Measurements from ENCODE around the gene P2RX6. TPM values are rescaled to one million over a fixed set of nuclear protein-coding genes. Genes with fewer than 3 reads are reported as not detected.

P2RX6 gene
- total and polyA plus RNA-seq, 2 experiments from 2014 or later = 3.3 to 8.0 TPM

DNA sequence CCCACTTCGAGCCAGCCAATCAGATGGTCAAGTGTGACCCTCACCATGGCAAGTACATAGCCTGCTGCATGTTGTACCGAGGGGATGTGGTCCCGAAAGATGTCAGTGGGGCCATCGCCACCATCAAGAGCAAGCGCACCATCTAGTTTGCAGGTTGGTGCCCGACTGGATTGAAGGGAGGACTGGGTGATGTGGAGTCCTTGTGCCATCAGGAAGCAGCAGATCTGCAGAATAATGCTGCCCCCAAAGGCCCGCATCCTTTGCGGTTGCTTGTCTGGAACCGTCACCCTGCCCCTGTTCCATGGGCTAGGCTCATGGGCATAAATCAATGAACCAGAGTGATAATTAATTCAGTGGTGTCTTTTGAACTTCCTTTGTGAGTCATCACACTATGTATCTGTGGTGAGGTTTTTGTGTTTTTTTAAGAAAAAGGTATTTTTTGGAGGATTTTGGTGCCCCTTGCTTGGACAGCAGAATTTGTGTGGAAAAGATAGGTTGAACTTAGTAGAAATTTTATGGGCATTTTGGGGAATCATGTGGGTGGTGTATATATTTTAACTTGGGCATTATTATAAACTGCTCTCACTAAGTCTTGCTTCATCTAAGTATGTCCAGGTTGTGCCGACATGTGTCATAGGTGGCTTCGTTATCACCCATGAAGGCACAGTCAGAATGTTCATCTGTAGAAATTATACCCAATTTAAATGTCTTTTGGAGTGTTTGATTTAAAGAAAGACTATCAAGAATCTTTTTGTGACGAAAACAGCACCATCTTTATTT, 53.1 kb downstream of the P2RX6 start:
- no peak for DNase-seq (ENCODE audit: low spot score)
- no peaks in the 10 kb centered on the region for H4K20me1 ChIP-seq (ENCODE audit: insufficient read depth, poor library complexity, severe bottlenecking)
- no peaks in the 10 kb centered on the region for H3K79me2 ChIP-seq
- WGBS (ENCODE audit: low lambda C conversion rate, missing lambda C conversion rate) = 96% methylated on average over 12 of the region's 12 CpGs
- no peaks in the 10 kb centered on the region for H3K9me2 ChIP-seq (replicated peaks; ENCODE audit: insufficient read depth)
- H3K4me2 ChIP-seq = no peak overlapping the region
- no peaks in the 10 kb centered on the region for H3K36me3 ChIP-seq (replicated peaks; ENCODE audit: insufficient read depth, low read depth)
- H3K27me3 ChIP-seq = no peaks in the 10 kb centered on the region
- H3K9me3 ChIP-seq (ENCODE audit: low read depth) = no peaks in the 10 kb centered on the region
- no peak overlapping the region for H2AFZ ChIP-seq
- no peak for TF ChIP-seq EZH2 (IDR thresholded peaks at IDR 0.05; ENCODE audit: borderline replicate concordance)
- TF ChIP-seq, protein P1, sequence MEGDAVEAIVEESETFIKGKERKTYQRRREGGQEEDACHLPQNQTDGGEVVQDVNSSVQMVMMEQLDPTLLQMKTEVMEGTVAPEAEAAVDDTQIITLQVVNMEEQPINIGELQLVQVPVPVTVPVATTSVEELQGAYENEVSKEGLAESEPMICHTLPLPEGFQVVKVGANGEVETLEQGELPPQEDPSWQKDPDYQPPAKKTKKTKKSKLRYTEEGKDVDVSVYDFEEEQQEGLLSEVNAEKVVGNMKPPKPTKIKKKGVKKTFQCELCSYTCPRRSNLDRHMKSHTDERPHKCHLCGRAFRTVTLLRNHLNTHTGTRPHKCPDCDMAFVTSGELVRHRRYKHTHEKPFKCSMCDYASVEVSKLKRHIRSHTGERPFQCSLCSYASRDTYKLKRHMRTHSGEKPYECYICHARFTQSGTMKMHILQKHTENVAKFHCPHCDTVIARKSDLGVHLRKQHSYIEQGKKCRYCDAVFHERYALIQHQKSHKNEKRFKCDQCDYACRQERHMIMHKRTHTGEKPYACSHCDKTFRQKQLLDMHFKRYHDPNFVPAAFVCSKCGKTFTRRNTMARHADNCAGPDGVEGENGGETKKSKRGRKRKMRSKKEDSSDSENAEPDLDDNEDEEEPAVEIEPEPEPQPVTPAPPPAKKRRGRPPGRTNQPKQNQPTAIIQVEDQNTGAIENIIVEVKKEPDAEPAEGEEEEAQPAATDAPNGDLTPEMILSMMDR (IDR thresholded peaks at IDR 0.05; ENCODE audit: poor library complexity) = no peak
- TF ChIP-seq EZH2phosphoT487 (IDR thresholded peaks at IDR 0.05; ENCODE audit: low read depth, severe bottlenecking, unreplicated experiment) = no peak
- H3K4me3 ChIP-seq = no peak overlapping the region
- H3K27ac ChIP-seq = no peak overlapping the region
- H3K4me1 ChIP-seq (ENCODE audit: insufficient read depth) = no peaks in the 10 kb centered on the region

DNA sequence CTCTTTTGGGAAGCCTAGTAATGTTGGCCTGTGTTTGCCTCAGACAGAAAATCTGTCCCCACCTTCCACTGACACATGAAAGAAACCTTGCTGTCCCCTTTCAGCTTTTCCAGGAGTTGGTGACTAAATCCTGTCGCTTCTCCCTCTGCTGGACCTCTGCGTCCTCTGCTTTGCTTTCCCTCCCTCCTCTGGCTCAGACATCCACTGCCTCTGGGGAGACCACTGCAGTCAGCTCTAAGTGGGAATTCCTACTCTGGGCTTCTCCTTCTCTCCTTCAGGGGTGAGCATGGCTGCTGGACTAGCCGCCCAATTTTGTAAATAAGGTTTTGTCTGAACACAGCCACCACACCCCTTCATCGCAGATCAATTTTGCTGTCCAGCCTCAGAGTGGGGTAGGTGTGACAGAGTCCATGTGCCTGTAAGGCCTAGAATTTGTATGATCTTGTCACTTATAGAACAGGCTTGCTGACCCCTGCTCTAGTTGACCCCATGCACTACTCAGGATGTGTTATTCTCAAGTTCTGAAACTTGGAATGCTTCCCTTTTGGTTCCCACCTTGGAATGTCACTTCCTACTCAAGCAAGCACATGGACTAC, 53.8 kb downstream of the P2RX6 start:
- 79% methylated on average over 4 of the region's 4 CpGs for WGBS (ENCODE audit: low lambda C conversion rate, missing lambda C conversion rate)
- no peak overlapping the region for H3K27ac ChIP-seq
- no peaks in the 10 kb centered on the region for H3K4me1 ChIP-seq (ENCODE audit: insufficient read depth)
- H3K4me3 ChIP-seq = no peak overlapping the region
- H3K9me3 ChIP-seq (ENCODE audit: low read depth) = no peaks in the 10 kb centered on the region
- H3K36me3 ChIP-seq (replicated peaks; ENCODE audit: insufficient read depth, low read depth) = no peaks in the 10 kb centered on the region
- H3K4me2 ChIP-seq = no peak overlapping the region
- no peaks in the 10 kb centered on the region for H4K20me1 ChIP-seq (ENCODE audit: insufficient read depth, poor library complexity, severe bottlenecking)
- H3K79me2 ChIP-seq = no peaks in the 10 kb centered on the region
- H3K9me2 ChIP-seq (replicated peaks; ENCODE audit: insufficient read depth) = no peaks in the 10 kb centered on the region
- no peaks in the 10 kb centered on the region for H3K27me3 ChIP-seq
- TF ChIP-seq, protein P1 (IDR thresholded peaks at IDR 0.05; ENCODE audit: poor library complexity) = no peak
- TF ChIP-seq EZH2 (IDR thresholded peaks at IDR 0.05; ENCODE audit: borderline replicate concordance) (no peak), EZH2phosphoT487 (IDR thresholded peaks at IDR 0.05; ENCODE audit: low read depth, severe bottlenecking, unreplicated experiment) (no peak)
- DNase-seq (ENCODE audit: low spot score) = no peak
- no peak overlapping the region for H2AFZ ChIP-seq

DNA sequence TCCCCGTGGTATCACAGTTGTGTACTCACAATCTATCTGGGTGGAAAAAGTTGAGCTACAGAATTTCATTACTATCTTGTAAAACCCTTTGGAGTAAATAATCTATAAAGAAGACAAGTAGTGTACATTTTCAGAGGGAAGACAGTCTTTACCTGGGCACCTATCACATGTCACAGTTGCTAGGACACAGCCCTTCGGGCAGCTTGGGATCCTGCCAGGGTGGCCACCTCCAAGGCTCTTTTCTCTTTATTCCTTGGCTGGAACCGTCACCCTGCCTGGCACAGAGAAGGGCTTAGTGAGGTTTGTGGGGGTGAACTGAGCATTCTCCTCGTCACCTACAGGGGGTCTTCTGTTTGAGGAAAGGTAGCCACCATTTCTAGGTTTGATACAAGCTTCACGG, 54.4 kb downstream of the P2RX6 start:
- H3K4me3 ChIP-seq = no peak overlapping the region
- no peak for DNase-seq (ENCODE audit: low spot score)
- no peak overlapping the region for H3K4me2 ChIP-seq
- 63% methylated on average over 5 of the region's 5 CpGs for WGBS (ENCODE audit: low lambda C conversion rate, missing lambda C conversion rate)
- TF ChIP-seq, protein P1 (IDR thresholded peaks at IDR 0.05; ENCODE audit: poor library complexity) = no peak
- TF ChIP-seq EZH2phosphoT487 (IDR thresholded peaks at IDR 0.05; ENCODE audit: low read depth, severe bottlenecking, unreplicated experiment) = no peak
- TF ChIP-seq EZH2 (IDR thresholded peaks at IDR 0.05; ENCODE audit: borderline replicate concordance) = no peak
- H4K20me1 ChIP-seq (ENCODE audit: insufficient read depth, poor library complexity, severe bottlenecking) = no peaks in the 10 kb centered on the region
- H3K27ac ChIP-seq = no peak overlapping the region
- H3K36me3 ChIP-seq (replicated peaks; ENCODE audit: insufficient read depth, low read depth) = no peaks in the 10 kb centered on the region
- H3K9me3 ChIP-seq (ENCODE audit: low read depth) = no peaks in the 10 kb centered on the region
- H3K79me2 ChIP-seq = no peaks in the 10 kb centered on the region
- H3K9me2 ChIP-seq (replicated peaks; ENCODE audit: insufficient read depth) = no peaks in the 10 kb centered on the region
- no peaks in the 10 kb centered on the region for H3K4me1 ChIP-seq (ENCODE audit: insufficient read depth)
- H3K27me3 ChIP-seq = no peaks in the 10 kb centered on the region
- H2AFZ ChIP-seq = no peak overlapping the region

All from hepatocyte (in vitro differentiated cells).